HCT116 (cell line): ENCODE results near the gene BNC2. TPM values are rescaled to one million over a fixed set of nuclear protein-coding genes. Genes with fewer than 3 reads are reported as not detected.

ENCODE experiments used
- ATAC-seq: fragments of 200-7000 bp; cut with Tn5 transposase; 2 replicates; pipeline ENCODE4 v1.9.1; 2020; ENCODE audit warnings: mild to moderate bottlenecking, moderate library complexity
- BruUV-seq: library from RNA; stranded (reverse); fragments of 400-500 nt; replicated peaks from 2 replicates; lab custom pipeline; 2021; lab: Mats Ljungman, UMichigan
- CTCF ChIA-PET: fragments of 300-600 bp; sonication (Branson Sonifier 250); formaldehyde crosslinking; loops from one replicate; lab custom pipeline; 2021; ENCODE audit warnings: antibody characterized with exemption; lab: Charles Lee
- POLR2A ChIA-PET: fragments of 300-600, 350-600 bp; sonication (Branson Sonifier 250); formaldehyde crosslinking; loops from one replicate; lab custom pipeline; 2021; ENCODE audit warnings: antibody characterized with exemption; lab: Charles Lee
- RAD21 ChIA-PET, 2 experiments: fragments of 300-600 bp; sonication (Branson Sonifier 250); formaldehyde crosslinking; loops; one replicate each; lab custom pipeline; 2023; ENCODE audit warnings: low total read pairs in 2 of 2; ENCODE audit not compliant: uncharacterized antibody in 2 of 2, unreplicated experiment in 2 of 2, low non-redundant PET in 1 of 2; lab: Charles Lee
- DNase-seq: peaks from one replicate; pipeline ENCODE4 v3.0.0-alpha.2; 2010; ENCODE audit warnings: low read depth, low spot score
- H2AFZ ChIP-seq: fragments of 200-600 bp; shearing (Covaris generic), sonication (generic); 2 replicates; pipeline ENCODE4 v1.6.1; 2017; ENCODE audit warnings: low read depth, mixed run types, mixed read lengths, antibody characterized with exemption, low read length; ENCODE audit not compliant: poor library complexity, severe bottlenecking
- H3K27ac ChIP-seq: 2 replicates; pipeline ENCODE4 v1.5.1; 2012; ENCODE audit warnings: low read depth, low read length
- H3K27me3 ChIP-seq: fragments of 200-600 bp; sonication (generic); 2 replicates; pipeline ENCODE4 v1.6.1; 2016; ENCODE audit warnings: mixed run types, low read length, mixed read lengths; ENCODE audit not compliant: insufficient read depth
- H3K36me3 ChIP-seq, 2 experiments: fragments of 200-500 bp in 1 of 2; fragments of 200-600 bp in 1 of 2; sonication (Bioruptor generic) in 1 of 2; sonication (generic) in 1 of 2; 2 replicates each; pipeline versions ENCODE4 v1.5.1 to v1.6.1; 2014 to 2016; ENCODE audit warnings: low read length in 2 of 2, inconsistent platforms in 1 of 2, mixed read lengths in 1 of 2, mixed run types in 1 of 2; ENCODE audit not compliant: insufficient read depth in 2 of 2, control insufficient read depth in 1 of 2
- H3K4me1 ChIP-seq, 2 experiments: fragments of 200-600 bp in 1 of 2; sonication (generic) in 1 of 2; 2 replicates each; pipeline versions ENCODE4 v1.5.1 to v1.6.1; 2012 to 2017; ENCODE audit warnings: low read length in 2 of 2, inconsistent platforms in 1 of 2, mild to moderate bottlenecking in 1 of 2, mixed read lengths in 1 of 2, mixed run types in 1 of 2, moderate library complexity in 1 of 2; ENCODE audit not compliant: insufficient read depth in 2 of 2, control insufficient read depth in 1 of 2
- H3K4me2 ChIP-seq: fragments of 200-600 bp; sonication (generic); 2 replicates; pipeline ENCODE4 v1.6.1; 2017; ENCODE audit warnings: mixed run types, low read length, mixed read lengths
- H3K4me3 ChIP-seq, 2 experiments: fragments of 200-600 bp in 1 of 2; sonication (generic) in 1 of 2; replicated peaks in 1 of 2; 2 replicates each; pipeline ENCODE4 v1.5.1; 2011 to 2016; ENCODE audit warnings: low read length in 2 of 2, control low read depth in 1 of 2, low read depth in 1 of 2, mild to moderate bottlenecking in 1 of 2, mixed read lengths in 1 of 2, mixed run types in 1 of 2
- H3K79me2 ChIP-seq: fragments of 200-600 bp; sonication (generic); 2 replicates; pipeline ENCODE4 v1.6.1; 2017; ENCODE audit warnings: mild to moderate bottlenecking, mixed run types, low read length, moderate library complexity, mixed read lengths; ENCODE audit not compliant: insufficient read depth
- H3K9ac ChIP-seq: fragments of 200-600 bp; sonication (generic); 2 replicates; pipeline ENCODE4 v1.6.1; 2016; ENCODE audit warnings: low read length, mixed read lengths
- H3K9me2 ChIP-seq: fragments of 200-600 bp; sonication (generic), shearing (Covaris generic); 2 replicates; pipeline ENCODE4 v1.6.1; 2017; ENCODE audit warnings: mixed run types, mild to moderate bottlenecking, moderate library complexity; ENCODE audit not compliant: insufficient read depth
- H3K9me3 ChIP-seq, 2 experiments: fragments of 200-500 bp in 1 of 2; fragments of 200-600 bp in 1 of 2; sonication (Bioruptor generic) in 1 of 2; sonication (generic) in 1 of 2; 2 replicates each; pipeline ENCODE4 v1.6.1; 2014 to 2017; ENCODE audit warnings: low read length in 2 of 2, mixed read lengths in 2 of 2, inconsistent platforms in 1 of 2, low read depth in 1 of 2, mild to moderate bottlenecking in 1 of 2, mixed run types in 1 of 2, moderate library complexity in 1 of 2; ENCODE audit not compliant: control insufficient read depth in 1 of 2, insufficient read depth in 1 of 2
- H4K20me1 ChIP-seq: fragments of 200-600 bp; sonication (generic), shearing (Covaris generic); 2 replicates; pipeline ENCODE4 v1.6.1; 2017; ENCODE audit warnings: mixed run types, mild to moderate bottlenecking, moderate library complexity; ENCODE audit not compliant: insufficient read depth
- CEBPB ChIP-seq: IDR thresholded peaks from 2 replicates; pipeline ENCODE4 v1.6.1; 2012; ENCODE audit warnings: low read depth
- FOSL1 ChIP-seq: IDR thresholded peaks from 2 replicates; pipeline ENCODE4 v1.6.1; 2012; ENCODE audit warnings: low read depth
- POLR2A ChIP-seq: IDR thresholded peaks from 2 replicates; pipeline ENCODE4 v1.7.0; 2011; ENCODE audit warnings: borderline replicate concordance; ENCODE audit not compliant: insufficient read depth, insufficient read length; ENCODE audit errors: extremely low read depth
- SP1 ChIP-seq: IDR thresholded peaks from 2 replicates; pipeline ENCODE4 v1.6.1; 2012; ENCODE audit warnings: low read depth
- SRF ChIP-seq: IDR thresholded peaks from 2 replicates; pipeline ENCODE4 v1.6.1; 2012; ENCODE audit warnings: low read depth
- TCF7L2 ChIP-seq: IDR thresholded peaks from 2 replicates; pipeline ENCODE4 v1.7.0; 2011; ENCODE audit warnings: borderline replicate concordance, inconsistent platforms; ENCODE audit not compliant: insufficient read depth, insufficient read length; ENCODE audit errors: extremely low read depth
- YY1 ChIP-seq: IDR thresholded peaks from 2 replicates; pipeline ENCODE4 v1.6.1; 2011; ENCODE audit warnings: low read length, low read depth, moderate library complexity, mild to moderate bottlenecking; ENCODE audit not compliant: insufficient replicate concordance; ENCODE audit errors: extremely low read depth
- ZNF274 ChIP-seq: fragments of 200-500 bp; sonication (Bioruptor generic); IDR thresholded peaks from 2 replicates; pipeline ENCODE4 v1.6.1; 2014; ENCODE audit warnings: mild to moderate bottlenecking, low read depth, low read length, inconsistent platforms
- intact Hi-C: fragments of 100-400 bp; cut with micrococcal nuclease; formaldehyde crosslinking; loops from 2 replicates; pipeline ENCODE4 v1.10.0; 2022
- total RNA-seq: library from RNA; stranded (reverse); gene quantifications from one replicate; pipeline ENCODE4 v1.2.1, GENCODE V29; 2021; ENCODE audit not compliant: unreplicated experiment
- TF ChIP-seq, protein P1 (sequence below): IDR thresholded peaks from 2 replicates; pipeline ENCODE4 v1.6.1; 2011; ENCODE audit warnings: mild to moderate bottlenecking, low read length, moderate library complexity; ENCODE audit not compliant: insufficient replicate concordance; ENCODE audit errors: extremely low read depth
- TF ChIP-seq, protein P2 (sequence below): IDR thresholded peaks from 2 replicates; pipeline ENCODE4 v1.6.1; 2012; ENCODE audit warnings: low read depth

Gene BNC2
- total RNA-seq, 1 experiment from 2014 or later: 0.37 TPM

DNA sequence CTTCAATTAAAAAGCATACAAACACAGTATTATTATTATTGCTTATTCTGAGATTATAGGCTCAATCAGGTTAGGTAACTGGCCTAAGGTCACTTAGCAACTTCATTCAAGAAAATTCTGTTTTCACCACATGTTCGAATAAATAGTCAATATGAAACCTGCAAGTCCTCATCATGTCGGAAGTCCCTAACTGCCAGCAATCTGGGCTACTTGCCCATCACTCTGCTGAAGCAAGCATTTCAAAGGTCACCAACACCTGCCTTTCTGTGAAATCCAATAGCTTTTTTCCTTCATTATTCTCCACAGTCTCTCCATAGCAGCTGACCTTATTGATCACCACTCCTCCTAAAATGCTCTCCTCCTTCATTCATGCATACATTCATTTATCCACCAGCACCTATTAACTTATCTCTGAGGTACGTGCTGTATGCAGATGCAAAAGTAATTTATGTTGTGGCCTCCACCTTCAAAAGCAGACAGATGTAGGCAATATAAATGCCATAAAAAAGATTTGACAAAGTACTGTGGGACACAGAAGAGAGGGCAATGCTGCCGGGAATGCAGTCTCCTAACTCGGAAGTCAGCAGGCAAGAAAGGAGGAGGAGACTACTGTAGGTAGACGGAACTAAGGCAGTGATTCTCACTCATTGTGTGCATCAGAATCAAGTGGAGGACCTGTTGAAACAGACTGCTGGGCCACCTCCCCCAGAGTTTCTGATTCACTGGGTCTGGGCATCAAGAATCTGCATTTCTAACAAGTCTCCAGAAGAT, 310.9 kb downstream of the BNC2 start:
- Histone ChIP-seq H3K27me3 (no peaks in the 10 kb centered on the region; the same call in 1 of the 2 replicates), H4K20me1 (no peaks in the 10 kb centered on the region), H2AFZ (no peak overlapping the region), H3K4me1 (no peaks in the 10 kb centered on the region), H3K27ac (no peak overlapping the region), H3K9ac (no peak overlapping the region), H3K4me2 (no peak overlapping the region), H3K36me3 (no peaks in the 10 kb centered on the region), H3K4me3 (no peak overlapping the region), H3K9me3 (no peaks in the 10 kb centered on the region), H3K79me2 (no peaks in the 10 kb centered on the region), H3K9me2 (no peaks in the 10 kb centered on the region)
- ChIA-PET CTCF (no interaction called here), RAD21 (no interaction called here), POLR2A (no interaction called here)
- TF ChIP-seq FOSL1 (no peak), YY1 (no peak), TCF7L2 (no peak), CEBPB (no peak), POLR2A (no peak), SP1 (no peak), SRF (no peak), ZNF274 (no peak)
- TF ChIP-seq, protein P1, sequence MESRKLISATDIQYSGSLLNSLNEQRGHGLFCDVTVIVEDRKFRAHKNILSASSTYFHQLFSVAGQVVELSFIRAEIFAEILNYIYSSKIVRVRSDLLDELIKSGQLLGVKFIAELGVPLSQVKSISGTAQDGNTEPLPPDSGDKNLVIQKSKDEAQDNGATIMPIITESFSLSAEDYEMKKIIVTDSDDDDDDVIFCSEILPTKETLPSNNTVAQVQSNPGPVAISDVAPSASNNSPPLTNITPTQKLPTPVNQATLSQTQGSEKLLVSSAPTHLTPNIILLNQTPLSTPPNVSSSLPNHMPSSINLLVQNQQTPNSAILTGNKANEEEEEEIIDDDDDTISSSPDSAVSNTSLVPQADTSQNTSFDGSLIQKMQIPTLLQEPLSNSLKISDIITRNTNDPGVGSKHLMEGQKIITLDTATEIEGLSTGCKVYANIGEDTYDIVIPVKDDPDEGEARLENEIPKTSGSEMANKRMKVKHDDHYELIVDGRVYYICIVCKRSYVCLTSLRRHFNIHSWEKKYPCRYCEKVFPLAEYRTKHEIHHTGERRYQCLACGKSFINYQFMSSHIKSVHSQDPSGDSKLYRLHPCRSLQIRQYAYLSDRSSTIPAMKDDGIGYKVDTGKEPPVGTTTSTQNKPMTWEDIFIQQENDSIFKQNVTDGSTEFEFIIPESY: no peak
- TF ChIP-seq, protein P2, sequence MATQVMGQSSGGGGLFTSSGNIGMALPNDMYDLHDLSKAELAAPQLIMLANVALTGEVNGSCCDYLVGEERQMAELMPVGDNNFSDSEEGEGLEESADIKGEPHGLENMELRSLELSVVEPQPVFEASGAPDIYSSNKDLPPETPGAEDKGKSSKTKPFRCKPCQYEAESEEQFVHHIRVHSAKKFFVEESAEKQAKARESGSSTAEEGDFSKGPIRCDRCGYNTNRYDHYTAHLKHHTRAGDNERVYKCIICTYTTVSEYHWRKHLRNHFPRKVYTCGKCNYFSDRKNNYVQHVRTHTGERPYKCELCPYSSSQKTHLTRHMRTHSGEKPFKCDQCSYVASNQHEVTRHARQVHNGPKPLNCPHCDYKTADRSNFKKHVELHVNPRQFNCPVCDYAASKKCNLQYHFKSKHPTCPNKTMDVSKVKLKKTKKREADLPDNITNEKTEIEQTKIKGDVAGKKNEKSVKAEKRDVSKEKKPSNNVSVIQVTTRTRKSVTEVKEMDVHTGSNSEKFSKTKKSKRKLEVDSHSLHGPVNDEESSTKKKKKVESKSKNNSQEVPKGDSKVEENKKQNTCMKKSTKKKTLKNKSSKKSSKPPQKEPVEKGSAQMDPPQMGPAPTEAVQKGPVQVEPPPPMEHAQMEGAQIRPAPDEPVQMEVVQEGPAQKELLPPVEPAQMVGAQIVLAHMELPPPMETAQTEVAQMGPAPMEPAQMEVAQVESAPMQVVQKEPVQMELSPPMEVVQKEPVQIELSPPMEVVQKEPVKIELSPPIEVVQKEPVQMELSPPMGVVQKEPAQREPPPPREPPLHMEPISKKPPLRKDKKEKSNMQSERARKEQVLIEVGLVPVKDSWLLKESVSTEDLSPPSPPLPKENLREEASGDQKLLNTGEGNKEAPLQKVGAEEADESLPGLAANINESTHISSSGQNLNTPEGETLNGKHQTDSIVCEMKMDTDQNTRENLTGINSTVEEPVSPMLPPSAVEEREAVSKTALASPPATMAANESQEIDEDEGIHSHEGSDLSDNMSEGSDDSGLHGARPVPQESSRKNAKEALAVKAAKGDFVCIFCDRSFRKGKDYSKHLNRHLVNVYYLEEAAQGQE: no peak
- DNase-seq (no peak), ATAC-seq (no peak)
- no TSS peak for BruUV-seq
- intact Hi-C loops: no loop called here
